ENCODE measurements around the gene CD72. TPM values are rescaled to one million over a fixed set of nuclear protein-coding genes. Genes with fewer than 3 reads are reported as not detected.
"Not testable (repeated sequence)": the region's sequence is repeated elsewhere in the genome, so short reads cannot be mapped to it uniquely, and the experiment has no call there.

CD72 gene
- polyA plus RNA-seq, 2 of the 4 experiments (the other 2 are of a cell fraction): 0.44 to 1.2 TPM

GRCh38 chr9:35596907-35597306 lies 21.3 kb downstream of the CD72 start:
- FAIRE-seq; H3K27ac ChIP-seq; POLR2A ChIA-PET; H3K4me2 ChIP-seq; DNase-seq (ENCODE audit: low read depth in 1 of 2, low spot score in 1 of 2); CTCF ChIA-PET; ATAC-seq; H3K4me1 ChIP-seq; H3K4me3 ChIP-seq: not testable (repeated sequence)
- peaks cover 14% of the 10 kb centered on the region for H3K9me3 ChIP-seq
- TF ChIP-seq MAFK (IDR thresholded peaks at IDR 0.05; ENCODE audit: partially characterized antibody): peak; percentile 60
- 80% methylated on average over 2 of the region's 2 CpGs for WGBS (ENCODE audit: missing lambda C conversion rate)

- Histone ChIP-seq H3K9me3 (peaks cover 14% of the 10 kb centered on the region), H3K27ac (no peak overlapping the region), H3K4me3 (no peak overlapping the region), H3K4me2 (no peak overlapping the region), H3K4me1 (no peaks in the 10 kb centered on the region)
- WGBS (ENCODE audit: missing lambda C conversion rate): 60% methylated on average over 4 of the region's 4 CpGs
- CTCF ChIA-PET: interaction anchor here (3.0 kb wide), 1 partner anchor 9 kb away, joined by 13 read pairs; no protein-coding TSS in a partner anchor
- TF ChIP-seq CTCF (IDR thresholded peaks at IDR 0.05) (no peak), HOXB5 (CRISPR knock-in tag; IDR thresholded peaks at IDR 0.05) (no peak), BCL3 (IDR thresholded peaks at IDR 0.05) (no peak), EHF (CRISPR knock-in tag; IDR thresholded peaks at IDR 0.05) (no peak), KDM1A (IDR thresholded peaks at IDR 0.05; ENCODE audit: low read depth) (no peak), NFE2L2 (conservative IDR thresholded peaks at IDR 0.05; ENCODE audit: low read length) (no peak), JUN (IDR thresholded peaks at IDR 0.05) (no peak), RARB (CRISPR knock-in tag; IDR thresholded peaks at IDR 0.05) (no peak), CBX2 (IDR thresholded peaks at IDR 0.05; ENCODE audit: borderline replicate concordance, low read depth) (no peak), SREBF2 (IDR thresholded peaks at IDR 0.05) (no peak), JUNB (IDR thresholded peaks at IDR 0.05) (no peak), ATOH8 (CRISPR knock-in tag; IDR thresholded peaks at IDR 0.05; ENCODE audit: low read depth) (no peak), MAX (IDR thresholded peaks at IDR 0.05) (no peak), USF2 (IDR thresholded peaks at IDR 0.05) (no peak), MYC (IDR thresholded peaks at IDR 0.05; ENCODE audit: borderline replicate concordance, low read length) (no peak), CEBPB (IDR thresholded peaks at IDR 0.05) (no peak), FOSL2 (IDR thresholded peaks at IDR 0.05) (no peak), FOSL2 (CRISPR knock-in tag; IDR thresholded peaks at IDR 0.05) (no peak)
- ATAC-seq (no peak), FAIRE-seq (no peak), DNase-seq (ENCODE audit: low read depth in 1 of 2, low spot score in 1 of 2) (no peak)
- POLR2A ChIA-PET: no interaction called here
These were observed 23.7 kb downstream of the CD72 start for GRCh38 chr9:35594471-35594870.

- FAIRE-seq (no peak), ATAC-seq (no peak), DNase-seq (ENCODE audit: low read depth in 1 of 2, low spot score in 1 of 2) (no peak)
- Histone ChIP-seq H3K4me3 (no peak overlapping the region), H3K4me2 (no peak overlapping the region), H3K27ac (no peak overlapping the region), H3K4me1 (no peaks in the 10 kb centered on the region), H3K9me3 (peaks cover 14% of the 10 kb centered on the region)
- TF ChIP-seq RAD21 (conservative IDR thresholded peaks at IDR 0.05 in 1 of 2, IDR thresholded peaks at IDR 0.05 in 1 of 2) (no peak), ZFP36 (IDR thresholded peaks at IDR 0.05; ENCODE audit: borderline replicate concordance, partially characterized antibody) (no peak), CBX8 (IDR thresholded peaks at IDR 0.05) (no peak), NPAS2 (CRISPR knock-in tag; IDR thresholded peaks at IDR 0.05; ENCODE audit: borderline replicate concordance) (no peak), NR3C1 (IDR thresholded peaks at IDR 0.05) (no peak), POLR2A (IDR thresholded peaks at IDR 0.05; ENCODE audit: low read length) (no peak), PBX3 (IDR thresholded peaks at IDR 0.05) (no peak), CBX2 (IDR thresholded peaks at IDR 0.05; ENCODE audit: borderline replicate concordance, low read depth) (no peak), GATA3 (IDR thresholded peaks at IDR 0.05; ENCODE audit: borderline replicate concordance) (no peak), HOXB13 (CRISPR knock-in tag; IDR thresholded peaks at IDR 0.05; ENCODE audit: low read depth) (no peak), BHLHE40 (IDR thresholded peaks at IDR 0.05; ENCODE audit: low read depth, low read length) (no peak), KDM5A (IDR thresholded peaks at IDR 0.05) (no peak), JUN (IDR thresholded peaks at IDR 0.05) (no peak)
- POLR2A ChIA-PET: no interaction called here
- CTCF ChIA-PET: interaction anchor here (0.6 to 3.0 kb wide), 4 partner anchors 10 to 946 kb away, joined by 3 to 13 read pairs (median 4); a partner anchor contains a TSS
These were observed 24.6 kb downstream of the CD72 start for GRCh38 chr9:35593581-35593980.

GRCh38 chr9:35588506-35588905 lies 29.7 kb downstream of the CD72 start:
- H3K27ac ChIP-seq; H3K4me1 ChIP-seq; POLR2A ChIA-PET; FAIRE-seq; ATAC-seq; DNase-seq (ENCODE audit: low read depth in 1 of 2, low spot score in 1 of 2); H3K4me2 ChIP-seq; H3K4me3 ChIP-seq: not testable (repeated sequence)
- WGBS (ENCODE audit: missing lambda C conversion rate): 80% methylated on average over 5 of the region's 5 CpGs
- CTCF ChIA-PET: interaction anchor here (1.0 kb wide), 1 partner anchor 59 kb away, joined by 4 read pairs; no protein-coding TSS in a partner anchor
- H3K9me3 ChIP-seq: peaks cover 14% of the 10 kb centered on the region

Data from A549 (cell line).